SKM-1 (cell line): ENCODE data around the gene TXNDC5.

Source experiments
- DNase-seq: peaks from one replicate; lab custom pipeline; 2025; ENCODE audit not compliant: unreplicated experiment; lab: John Stamatoyannopoulos, UW

TXNDC5 gene

GRCh38 chr6:7868926-7869325 lies 41.7 kb downstream of the TXNDC5 start:
- no peak for DNase-seq

DNA sequence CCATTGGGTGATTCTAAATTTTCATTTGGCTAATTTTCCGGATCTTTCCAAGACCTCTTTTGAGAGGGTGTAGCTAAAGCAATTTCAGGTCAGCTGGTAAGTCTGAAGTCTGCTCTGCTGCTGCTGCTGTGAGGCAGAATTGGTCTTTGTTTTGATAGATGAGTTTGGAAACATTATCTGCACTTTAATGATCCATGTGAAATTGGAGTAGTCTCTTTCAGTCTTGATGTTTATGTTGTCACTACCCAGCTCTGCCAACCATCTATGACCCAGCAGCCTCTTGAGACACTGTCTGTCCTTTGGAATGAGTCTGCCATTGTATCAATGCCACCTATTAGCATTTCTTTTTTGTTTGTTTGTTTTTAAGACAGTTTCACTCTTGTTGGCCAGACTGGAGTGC lies 44.1 kb downstream of the TXNDC5 start:
- DNase-seq, result no peak

DNA sequence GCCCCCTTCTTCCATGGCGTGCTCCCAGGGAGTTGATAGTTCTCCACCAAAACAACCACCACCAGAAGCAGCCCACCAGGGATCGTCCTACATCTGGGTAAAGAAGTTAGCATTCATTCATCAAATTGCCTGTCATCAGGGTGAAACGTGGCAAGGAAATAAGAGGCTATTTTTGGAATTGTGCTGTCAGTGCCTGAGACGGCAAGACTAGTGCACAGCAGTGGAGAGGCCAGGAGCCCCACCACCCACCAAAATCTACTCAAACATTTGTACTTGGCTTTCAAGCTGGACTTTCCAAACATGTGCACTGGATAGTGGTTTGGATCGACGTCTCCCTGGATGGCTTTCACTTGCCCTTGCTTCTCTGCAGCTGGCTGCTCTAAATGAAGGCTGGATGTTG lies 44.8 kb downstream of the TXNDC5 start:
- no peak for DNase-seq

DNA sequence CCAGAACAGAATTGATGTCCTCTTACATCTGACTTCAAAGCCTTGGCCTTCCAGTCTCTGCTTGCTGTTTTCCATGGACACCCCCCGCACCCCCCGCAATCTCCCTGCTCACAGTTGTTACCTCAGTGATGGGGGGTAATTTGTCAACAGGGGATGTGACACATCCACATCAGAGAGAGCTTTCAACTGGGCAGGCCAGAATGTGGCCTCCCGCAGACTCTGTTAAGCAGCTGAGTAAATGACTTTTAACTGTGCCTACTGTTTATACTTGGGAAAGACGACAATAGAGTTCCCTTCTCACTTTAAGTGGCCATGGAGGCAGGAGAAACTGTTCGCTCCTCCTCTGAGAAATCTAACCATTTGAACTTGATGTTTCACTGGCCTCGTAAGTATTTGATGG lies 51.0 kb downstream of the TXNDC5 start:
- DNase-seq, result no peak

DNA sequence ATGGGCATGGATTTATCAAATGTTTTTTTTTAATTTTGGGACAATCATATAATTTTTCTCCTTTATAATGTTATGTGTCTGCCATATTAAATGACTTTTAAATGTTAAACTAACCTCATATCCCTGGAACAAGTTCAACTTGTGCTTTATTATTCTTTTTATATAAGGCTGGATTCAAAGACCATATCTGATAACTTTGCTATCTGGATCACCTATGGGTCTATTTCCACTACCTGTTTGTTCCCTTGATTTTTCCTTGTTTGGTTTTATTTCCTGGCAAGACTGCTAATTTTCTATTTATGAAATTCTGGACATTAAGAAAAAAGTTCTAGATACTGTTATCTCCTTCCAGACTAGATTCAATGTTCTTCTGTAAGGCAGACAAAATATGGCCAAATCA lies 58.8 kb downstream of the TXNDC5 start:
- DNase-seq, result no peak

DNA sequence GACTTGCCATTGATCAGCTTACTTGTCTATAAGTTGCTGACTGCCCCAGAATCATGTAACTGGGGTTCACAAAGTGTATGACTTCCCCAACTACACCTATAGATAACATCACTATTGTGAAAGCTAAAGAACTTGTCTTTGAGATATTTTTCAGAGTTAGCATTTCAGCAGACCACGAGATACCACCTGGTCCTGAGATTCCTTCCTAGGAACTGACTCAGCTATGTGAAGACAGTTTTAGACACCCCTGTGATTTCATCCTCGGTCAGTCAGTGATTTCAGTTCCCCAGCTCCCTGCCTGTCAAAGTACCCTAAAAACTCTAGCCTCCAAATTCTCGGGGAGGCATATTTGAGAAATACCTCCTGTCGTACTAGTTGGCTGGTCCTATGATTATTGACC lies 62.4 kb downstream of the TXNDC5 start:
- DNase-seq, result no peak

- DNase-seq, result no peak
Observed at GRCh38 chr6:7846966-7847818, 63.4 kb downstream of the TXNDC5 start.

DNA sequence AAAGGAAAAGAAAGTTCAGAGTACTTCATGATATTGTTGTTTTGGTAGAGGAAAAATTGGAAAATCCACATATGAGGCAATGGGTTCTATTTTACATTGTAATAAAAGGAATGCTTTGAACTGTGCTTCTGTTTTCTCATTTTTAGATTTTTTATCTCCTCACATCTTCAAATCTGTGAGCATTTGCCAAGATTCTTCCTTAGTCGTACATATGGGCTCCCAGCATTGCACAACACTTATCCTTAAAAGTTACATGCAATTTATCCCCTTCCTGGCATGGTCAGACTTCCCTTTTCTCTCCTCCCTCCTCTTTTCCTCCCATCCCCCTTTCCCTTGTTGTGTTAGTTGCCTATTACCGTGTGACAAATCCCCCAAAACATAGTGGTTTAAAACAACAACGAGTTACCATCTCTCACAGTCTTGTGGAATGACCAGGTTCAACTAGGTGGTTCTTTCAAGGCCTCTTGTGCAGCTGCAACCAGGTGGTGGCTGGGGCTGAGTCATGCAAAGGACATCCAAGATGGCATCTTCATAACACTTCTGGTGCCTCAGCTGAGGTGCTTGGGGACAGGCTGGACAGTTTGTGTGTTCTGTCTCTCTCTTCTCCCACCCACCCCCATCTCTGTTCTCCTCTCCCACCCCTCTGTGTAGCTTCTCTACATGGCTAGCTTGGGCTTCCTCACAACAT lies 68.7 kb downstream of the TXNDC5 start:
- DNase-seq, result no peak

DNA sequence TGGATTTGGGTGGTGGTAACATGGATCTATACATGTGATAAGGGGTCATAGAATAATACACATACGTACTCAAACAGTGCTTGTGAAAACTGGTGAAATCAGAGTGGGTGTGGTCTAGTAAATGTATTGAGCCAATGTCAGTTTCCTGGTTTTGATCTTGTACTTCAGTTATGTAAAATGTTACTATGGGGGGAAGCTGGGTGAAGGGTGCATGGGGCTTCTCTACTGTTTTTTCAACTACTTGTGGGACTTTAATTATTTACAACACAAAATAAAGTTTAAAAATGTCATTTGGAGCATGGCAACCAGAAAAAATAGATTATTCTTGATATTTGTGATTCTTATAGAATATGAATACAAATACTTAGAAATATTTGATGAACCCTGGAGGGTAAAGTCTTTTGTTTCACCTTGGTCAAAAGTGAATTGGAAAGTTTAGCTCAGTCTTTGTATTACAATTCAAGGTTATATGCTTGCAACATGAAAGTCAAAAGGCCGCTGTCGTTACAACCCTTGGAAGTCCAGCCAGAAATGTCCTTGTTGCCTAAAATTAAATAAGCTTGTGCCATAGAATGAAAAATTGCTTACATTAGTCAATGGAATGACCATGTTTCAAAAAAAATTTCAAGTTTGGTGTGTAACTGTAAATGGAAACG lies 74.1 kb downstream of the TXNDC5 start:
- DNase-seq, result no peak

- DNase-seq, result no peak
Observed at GRCh38 chr6:7833751-7834070, 76.9 kb downstream of the TXNDC5 start.

DNA sequence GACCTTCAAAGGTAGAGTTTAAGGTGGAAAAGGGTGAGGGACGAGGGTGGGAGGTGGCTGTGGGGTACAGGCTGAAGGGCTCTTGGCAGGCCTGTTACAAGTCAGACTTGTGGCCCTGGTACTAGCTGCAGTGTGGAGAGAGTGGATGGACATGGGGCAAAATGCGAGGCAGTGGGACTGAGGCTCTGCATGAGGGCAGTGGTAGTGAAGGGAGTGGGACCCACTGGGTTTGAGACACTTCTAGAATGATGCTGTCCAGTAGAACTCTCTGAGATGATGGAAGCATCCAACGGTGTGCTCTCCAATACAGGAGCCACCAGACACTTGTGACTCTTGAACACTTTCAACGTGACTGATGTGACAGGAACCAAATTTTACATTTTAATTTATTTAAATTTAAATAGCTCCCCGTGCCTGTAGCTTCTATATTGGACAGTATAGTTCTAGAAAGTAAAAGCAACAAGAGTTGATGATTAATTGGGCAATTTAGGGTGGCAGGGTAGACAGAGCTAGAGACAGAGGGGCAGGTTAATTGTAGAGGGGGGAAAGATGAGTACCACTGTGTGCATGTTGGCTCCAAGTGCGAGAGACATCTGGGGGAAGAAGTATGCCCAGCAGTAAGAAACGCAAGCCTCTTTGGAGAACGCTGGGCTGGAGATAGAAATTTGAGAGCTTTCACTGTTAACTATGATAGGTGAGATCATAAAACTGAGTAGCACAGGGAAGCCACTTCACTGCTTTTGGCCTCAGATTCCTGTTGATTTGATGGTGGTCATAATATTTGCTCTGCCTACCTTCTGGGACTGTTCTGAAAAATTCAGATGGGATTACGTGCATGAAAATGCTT lies 77.5 kb downstream of the TXNDC5 start:
- DNase-seq, result no peak
